ENCODE results near the gene HSBP1L1.
"Not testable (repeated sequence)": the region's sequence is repeated elsewhere in the genome, so short reads cannot be mapped to it uniquely, and the experiment has no call there.

The HSBP1L1 gene

GRCh38 chr18:80009661-80010550, 45.5 kb downstream of the HSBP1L1 start:
- H3K4me3 ChIP-seq (ENCODE audit: low read depth, low read length) = no peak overlapping the region
- TF ChIP-seq, protein P1, sequence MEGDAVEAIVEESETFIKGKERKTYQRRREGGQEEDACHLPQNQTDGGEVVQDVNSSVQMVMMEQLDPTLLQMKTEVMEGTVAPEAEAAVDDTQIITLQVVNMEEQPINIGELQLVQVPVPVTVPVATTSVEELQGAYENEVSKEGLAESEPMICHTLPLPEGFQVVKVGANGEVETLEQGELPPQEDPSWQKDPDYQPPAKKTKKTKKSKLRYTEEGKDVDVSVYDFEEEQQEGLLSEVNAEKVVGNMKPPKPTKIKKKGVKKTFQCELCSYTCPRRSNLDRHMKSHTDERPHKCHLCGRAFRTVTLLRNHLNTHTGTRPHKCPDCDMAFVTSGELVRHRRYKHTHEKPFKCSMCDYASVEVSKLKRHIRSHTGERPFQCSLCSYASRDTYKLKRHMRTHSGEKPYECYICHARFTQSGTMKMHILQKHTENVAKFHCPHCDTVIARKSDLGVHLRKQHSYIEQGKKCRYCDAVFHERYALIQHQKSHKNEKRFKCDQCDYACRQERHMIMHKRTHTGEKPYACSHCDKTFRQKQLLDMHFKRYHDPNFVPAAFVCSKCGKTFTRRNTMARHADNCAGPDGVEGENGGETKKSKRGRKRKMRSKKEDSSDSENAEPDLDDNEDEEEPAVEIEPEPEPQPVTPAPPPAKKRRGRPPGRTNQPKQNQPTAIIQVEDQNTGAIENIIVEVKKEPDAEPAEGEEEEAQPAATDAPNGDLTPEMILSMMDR (IDR thresholded peaks at IDR 0.05; ENCODE audit: low read depth, low read length) = no peak

GRCh38 chr18:80010551-80010906, 46.1 kb downstream of the HSBP1L1 start:
- TF ChIP-seq, protein P1 (IDR thresholded peaks at IDR 0.05; ENCODE audit: low read depth, low read length) = no peak
- no peak overlapping the region for H3K4me3 ChIP-seq (ENCODE audit: low read depth, low read length)

DNA sequence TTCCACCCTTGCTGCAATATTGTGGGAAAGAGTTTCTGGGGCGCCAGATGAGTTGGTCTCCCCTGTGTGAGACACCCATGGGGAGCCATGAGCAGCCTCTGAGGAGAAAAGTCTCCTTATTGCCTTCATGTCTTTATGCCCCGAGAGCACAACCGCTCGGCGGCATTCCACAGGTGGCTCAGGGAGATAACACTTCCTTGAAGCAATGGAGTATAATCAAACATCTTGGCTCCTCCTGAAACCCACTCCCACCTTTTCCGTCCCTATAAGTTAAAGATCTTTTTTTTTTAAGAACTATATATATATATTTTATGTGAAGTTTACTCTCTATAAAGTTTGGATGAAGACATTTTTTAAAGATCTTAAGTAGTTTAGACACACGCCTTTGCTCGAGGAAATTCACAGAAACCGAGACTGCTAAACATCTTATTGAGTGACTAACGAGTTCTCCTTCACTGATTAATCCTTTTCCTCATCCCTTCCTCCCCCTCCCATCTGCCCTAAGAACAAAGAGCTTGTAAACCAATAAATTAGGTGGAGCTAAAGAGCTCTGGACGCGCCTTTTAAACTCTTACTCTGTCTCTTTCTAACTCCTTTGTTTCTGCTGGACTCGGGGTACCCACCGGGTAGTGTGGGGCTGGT, 47.2 kb downstream of the HSBP1L1 start:
- not testable (repeated sequence) for H3K4me3 ChIP-seq (ENCODE audit: low read depth, low read length)

DNA sequence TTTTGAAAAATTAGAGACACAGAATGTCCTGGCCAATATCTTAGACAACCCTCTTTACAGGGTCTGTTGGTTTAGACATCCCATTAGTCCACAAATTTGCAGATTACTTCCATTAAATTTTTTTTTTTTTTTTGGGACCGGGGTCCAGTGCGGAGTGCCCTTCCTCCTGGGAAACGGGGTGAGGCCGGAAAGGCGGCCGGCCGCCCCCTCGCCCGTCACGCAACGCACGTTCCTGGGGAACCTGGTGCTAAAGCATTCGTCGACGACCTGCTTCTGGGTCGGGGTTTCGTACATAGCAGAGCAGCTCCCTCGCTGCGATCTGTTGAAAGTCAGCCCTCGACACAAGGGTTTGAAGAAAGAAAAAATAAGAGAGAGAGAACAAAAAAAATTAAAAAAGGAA, 48.3 kb downstream of the HSBP1L1 start:
- TF ChIP-seq, protein P1 (IDR thresholded peaks at IDR 0.05; ENCODE audit: low read depth, low read length) = no peak
- H3K4me3 ChIP-seq (ENCODE audit: low read depth, low read length) = no peak overlapping the region
